NCI-H1417 treated with DMSO at 0.1 percent for 48 hours (cell line): Measurements from ENCODE around the gene HSD11B2.

Experiments used
- DNase-seq: peaks from one replicate; lab custom pipeline; 2025; lab: John Stamatoyannopoulos, UW

HSD11B2 gene

GRCh38 chr16:67480833-67481560, 50.1 kb downstream of the HSD11B2 start, which contains the start of gene ATP6V0D1:
Gene ATP6V0D1 (minus strand): TSS chr16:67481157. CDS start chr16:67481086, 71 bp downstream.
- peak; percentile 81 for DNase-seq

- DNase-seq, result no peak
These were observed 50.8 kb downstream of the HSD11B2 start for GRCh38 chr16:67481561-67482232.

- no peak for DNase-seq
These were observed 51.5 kb downstream of the HSD11B2 start for GRCh38 chr16:67482233-67482924.

GRCh38 chr16:67483150-67483549, 52.2 kb downstream of the HSD11B2 start, which contains the start of gene AGRP:
Gene AGRP (minus strand): TSS chr16:67483547. CDS start chr16:67483398, 149 bp downstream.
- DNase-seq, result no peak

- DNase-seq, result no peak
These were observed 53.0 kb downstream of the HSD11B2 start for GRCh38 chr16:67483731-67484525.

GRCh38 chr16:67486805-67487204, 55.9 kb downstream of the HSD11B2 start:
- no peak for DNase-seq
